Measurements from ENCODE around the gene CORO7. TPM values are rescaled to one million over a fixed set of nuclear protein-coding genes. Genes with fewer than 3 reads are reported as not detected.

The CORO7 gene
- total RNA-seq, 1 donor: 9.9 TPM

GRCh38 chr16:4386951-4387565 lies 29.3 kb downstream of the CORO7 start:
- DNase-seq (ENCODE audit: low read depth): no peak
- H3K4me3 ChIP-seq (ENCODE audit: low read depth, low read length): no peak overlapping the region
- TF ChIP-seq CTCF (IDR thresholded peaks at IDR 0.05; ENCODE audit: insufficient read depth, low read depth, low read length): no peak

GRCh38 chr16:4386451-4386805 lies 30.0 kb downstream of the CORO7 start:
- no peak for DNase-seq (ENCODE audit: low read depth)
- no peak for TF ChIP-seq CTCF (IDR thresholded peaks at IDR 0.05; ENCODE audit: insufficient read depth, low read depth, low read length)
- H3K4me3 ChIP-seq (ENCODE audit: low read depth, low read length): no peak overlapping the region

- no peak for DNase-seq (ENCODE audit: low read depth)
- TF ChIP-seq CTCF (IDR thresholded peaks at IDR 0.05; ENCODE audit: insufficient read depth, low read depth, low read length): no peak
- H3K4me3 ChIP-seq (ENCODE audit: low read depth, low read length): no peak overlapping the region
Measured at GRCh38 chr16:4385789-4386450, 30.5 kb downstream of the CORO7 start.

- H3K4me3 ChIP-seq (ENCODE audit: low read depth, low read length): no peak overlapping the region
- no peak for TF ChIP-seq CTCF (IDR thresholded peaks at IDR 0.05; ENCODE audit: insufficient read depth, low read depth, low read length)
- no peak for DNase-seq (ENCODE audit: low read depth)
Measured at GRCh38 chr16:4385066-4385788, 31.2 kb downstream of the CORO7 start.

- H3K4me3 ChIP-seq (ENCODE audit: low read depth, low read length): no peak overlapping the region
- no peak for TF ChIP-seq CTCF (IDR thresholded peaks at IDR 0.05; ENCODE audit: insufficient read depth, low read depth, low read length)
- DNase-seq (ENCODE audit: low read depth): peak; percentile 62
Measured at GRCh38 chr16:4384509-4384942, 31.9 kb downstream of the CORO7 start.

GRCh38 chr16:4383591-4384444 lies 32.6 kb downstream of the CORO7 start:
- no peak for DNase-seq (ENCODE audit: low read depth)
- TF ChIP-seq CTCF (IDR thresholded peaks at IDR 0.05; ENCODE audit: insufficient read depth, low read depth, low read length): no peak
- H3K4me3 ChIP-seq (ENCODE audit: low read depth, low read length): no peak overlapping the region
